ENCODE measurements around the gene PRR23B.
"Not testable (repeated sequence)": the region's sequence is repeated elsewhere in the genome, so short reads cannot be mapped to it uniquely, and the experiment has no call there.

PRR23B gene

GRCh38 chr3:139020868-139021234 lies at the start of gene PRR23B:
Gene PRR23B, minus strand, starts transcription at chr3:139020926. Its CDS starts 265 bp downstream, at chr3:139020661.
- DNase-seq: no peak

DNA sequence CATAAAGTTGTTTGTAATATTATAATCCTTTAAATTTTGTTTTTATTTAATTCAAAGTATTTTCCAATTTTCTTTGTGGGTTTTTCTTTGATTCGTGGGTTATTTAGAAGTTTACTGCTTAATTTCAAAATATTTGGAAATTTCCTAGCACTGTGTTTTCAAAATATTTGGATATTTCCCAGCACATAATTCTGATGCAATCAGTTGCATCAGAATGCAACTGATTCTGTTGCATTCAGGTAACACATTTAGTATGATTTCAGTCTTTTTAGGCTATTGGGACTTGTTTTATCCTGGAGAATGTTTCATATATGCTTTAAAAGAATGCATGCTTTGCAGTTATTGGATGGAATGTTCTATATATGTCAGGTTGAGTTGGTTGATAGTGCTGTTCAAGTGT lies 42.2 kb upstream of the PRR23B start:
- DNase-seq: no peak

DNA sequence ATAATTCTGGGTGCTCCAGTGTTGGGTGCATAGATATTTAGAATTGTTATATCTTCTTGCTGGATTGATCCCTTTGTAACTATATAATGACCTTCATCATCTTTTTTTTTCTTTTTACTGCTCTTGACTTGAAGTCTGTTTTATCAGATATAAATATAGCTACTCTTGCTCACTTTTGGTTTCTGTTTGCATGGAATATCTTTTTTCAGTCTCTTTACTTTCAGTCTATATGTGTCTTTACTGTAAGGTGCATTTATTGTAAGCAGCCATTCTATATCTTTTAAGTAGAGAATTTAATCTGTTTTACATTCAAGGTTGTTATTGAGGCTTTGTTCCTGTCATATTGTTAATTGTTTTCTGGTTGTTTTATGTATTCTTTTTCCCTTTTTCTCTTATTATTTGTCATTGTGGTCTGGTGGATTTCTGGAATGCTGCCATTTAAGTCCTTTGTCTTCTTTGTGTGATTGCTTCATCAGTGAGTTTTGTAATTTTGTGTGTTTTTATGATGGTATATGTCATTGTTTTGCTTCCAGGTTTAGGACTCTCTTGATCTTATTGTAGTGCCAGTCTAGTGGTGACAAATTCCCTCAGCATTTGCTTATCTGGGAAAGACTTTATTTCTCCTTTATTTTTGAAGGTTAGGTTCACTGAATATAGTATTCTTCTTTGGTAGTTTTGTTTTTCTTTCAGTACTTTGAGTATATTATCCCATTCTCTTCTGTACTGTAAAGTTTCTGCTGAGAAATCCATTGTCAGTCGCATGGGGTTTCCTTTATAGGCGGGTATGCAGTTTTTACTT lies 32.3 kb upstream of the PRR23B start:
- DNase-seq: no peak

DNA sequence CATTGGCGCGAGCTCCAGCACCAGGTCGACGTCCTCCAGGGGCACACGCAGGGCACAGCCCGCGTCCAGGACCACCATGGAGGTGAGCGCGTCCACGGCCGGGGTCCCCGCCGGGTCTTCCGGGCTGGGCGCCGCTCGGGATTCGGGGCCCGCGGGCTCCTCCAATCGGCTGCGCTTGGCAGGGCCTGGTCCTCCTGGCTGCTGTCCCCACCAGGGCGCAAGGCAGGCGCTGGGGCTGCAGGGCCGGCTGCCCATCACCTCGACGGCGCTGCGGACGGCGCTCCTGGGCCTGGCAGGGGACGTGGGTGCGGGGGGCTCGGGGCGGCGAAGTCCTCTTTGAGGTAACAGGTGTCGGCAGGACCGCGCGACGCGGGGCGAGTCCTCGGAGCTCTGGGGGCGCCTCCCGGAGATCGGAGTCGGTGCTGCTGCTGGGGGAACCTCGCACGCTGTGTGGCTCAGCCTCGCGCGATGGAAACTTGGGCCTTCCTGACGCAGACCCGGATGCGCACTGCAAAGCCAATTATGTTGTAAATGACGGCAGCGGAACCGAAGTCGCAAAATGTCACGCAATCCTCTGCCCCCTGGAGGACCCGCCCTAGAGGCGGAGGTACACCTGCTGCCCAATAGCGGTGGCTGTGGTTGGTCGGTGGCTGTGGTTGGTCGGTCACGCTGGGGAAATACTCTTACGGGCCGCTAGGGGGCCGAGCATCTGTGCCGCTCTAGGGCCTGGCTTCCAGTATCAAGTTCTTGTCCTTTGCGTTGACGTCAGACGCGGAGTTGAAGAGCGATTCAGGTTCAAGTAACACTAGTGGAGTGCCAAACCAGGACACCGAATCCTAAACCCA lies 23.9 kb upstream of the PRR23B start, which contains the start of gene PRR23C:
TSS of gene PRR23C (minus strand) at position 527 of the 845 bp plus-strand sequence. CDS start at position 255, 272 bp downstream.
- no peak for DNase-seq

DNA sequence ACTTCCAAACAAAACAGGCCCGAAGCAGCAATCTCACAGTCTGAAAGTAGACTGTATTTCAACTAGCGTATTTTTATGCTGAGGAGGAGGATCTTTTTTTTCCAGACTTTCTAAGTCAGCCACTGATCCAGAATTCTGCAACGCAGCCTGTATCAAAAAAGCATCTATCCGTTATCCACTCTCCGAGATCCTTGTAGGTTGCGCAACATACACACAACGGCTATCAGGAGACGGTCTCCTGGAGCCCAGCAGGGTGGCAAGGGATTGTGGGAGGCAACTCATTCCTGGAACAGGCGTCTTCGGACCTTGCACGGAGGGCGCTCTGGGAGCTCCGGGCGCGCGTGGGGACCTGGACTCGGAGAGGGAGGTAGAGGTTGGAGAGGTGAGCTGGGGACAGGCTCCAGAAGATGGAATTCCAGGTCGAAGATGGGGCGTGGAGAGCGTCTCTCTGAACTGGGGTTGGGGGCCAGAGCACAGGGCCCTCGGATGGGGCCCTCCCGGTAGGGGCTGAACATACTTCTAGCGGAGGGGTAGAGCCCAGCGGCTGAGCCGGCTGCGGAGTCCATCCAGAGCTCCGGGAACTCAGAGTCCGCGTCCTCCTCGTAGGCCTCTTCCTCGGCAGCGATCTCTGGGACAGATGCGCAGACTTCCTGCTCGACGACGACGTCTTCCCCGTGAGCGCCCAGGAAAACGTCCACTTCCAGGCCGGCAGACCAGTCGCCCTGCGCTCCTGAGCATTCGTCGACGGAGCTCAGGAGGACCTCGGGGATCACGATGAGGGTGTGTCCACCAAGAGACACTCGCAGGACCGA lies 23.0 kb upstream of the PRR23B start:
- DNase-seq: no peak

- no peak for DNase-seq
Measured at GRCh38 chr3:139037478-139037877, 16.8 kb upstream of the PRR23B start.

DNA sequence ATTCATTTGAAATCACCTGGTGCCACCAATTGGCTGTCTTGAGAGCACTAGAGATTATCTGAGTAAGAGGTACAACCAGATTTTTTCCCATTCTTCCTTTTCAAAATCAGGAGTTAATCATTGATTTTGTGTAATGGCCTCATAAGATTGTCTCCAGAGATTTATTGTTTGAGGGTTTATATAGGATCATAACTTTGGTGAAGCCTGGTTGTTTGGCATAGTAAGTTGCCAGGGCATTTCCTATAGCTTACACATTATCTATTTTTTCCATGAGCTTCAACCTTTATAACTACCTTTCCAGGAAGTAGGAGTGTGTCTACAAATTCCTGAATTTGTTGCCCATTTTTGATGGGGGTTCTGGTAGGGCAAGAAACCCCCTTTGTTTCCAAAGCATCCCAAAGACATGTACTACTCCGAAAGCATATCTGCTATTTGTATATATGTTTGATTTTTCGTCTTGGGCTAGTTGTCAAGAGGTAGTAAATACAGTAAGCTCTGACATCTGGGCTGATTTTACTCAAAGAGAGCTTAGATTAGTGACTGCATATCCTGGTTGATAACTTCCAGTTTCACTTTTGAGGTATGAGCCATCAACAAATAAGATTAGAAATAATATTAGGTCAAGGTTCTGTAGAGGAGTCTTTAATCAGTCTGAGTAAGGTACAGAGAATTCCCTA lies 11.7 kb upstream of the PRR23B start:
- DNase-seq: no peak

DNA sequence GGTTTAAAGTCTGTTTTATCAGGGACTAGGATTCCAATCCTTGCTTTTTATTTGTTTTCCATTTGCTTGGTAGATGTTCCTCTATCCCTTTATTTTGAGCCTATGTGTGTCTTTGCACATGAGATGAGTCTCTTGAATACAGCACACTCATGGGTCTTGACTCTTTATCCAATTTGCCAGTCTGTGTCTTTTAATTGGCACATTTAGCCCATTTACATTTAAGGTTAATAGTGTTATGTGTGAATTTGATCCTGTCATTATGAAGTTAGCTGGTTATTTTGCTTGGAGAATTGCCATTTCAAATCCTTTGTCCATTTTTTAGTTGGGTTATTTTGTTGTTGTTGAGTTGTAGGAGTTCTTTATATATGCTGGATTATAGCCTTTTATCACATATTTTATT lies 9.8 kb upstream of the PRR23B start:
- not testable (repeated sequence) for DNase-seq

DNA sequence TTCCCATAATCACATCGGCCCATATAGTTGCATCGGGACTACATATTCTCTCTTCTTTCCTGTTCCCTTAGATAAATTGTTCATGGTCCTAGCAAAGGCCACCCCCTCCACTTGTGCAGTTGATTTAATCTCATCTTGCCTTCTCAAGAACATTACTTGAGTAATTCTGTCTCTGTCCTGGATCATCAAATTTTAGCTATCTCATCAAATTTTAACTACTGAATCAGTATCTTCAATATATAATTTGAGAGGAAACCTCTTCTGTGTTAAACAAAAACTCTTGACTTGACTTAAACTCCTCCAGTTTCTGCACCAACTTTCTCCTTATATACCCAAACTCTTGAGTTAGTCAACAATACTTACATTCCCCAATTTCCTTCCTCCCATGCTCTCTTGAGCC lies 4.2 kb upstream of the PRR23B start:
- no peak for DNase-seq

DNA sequence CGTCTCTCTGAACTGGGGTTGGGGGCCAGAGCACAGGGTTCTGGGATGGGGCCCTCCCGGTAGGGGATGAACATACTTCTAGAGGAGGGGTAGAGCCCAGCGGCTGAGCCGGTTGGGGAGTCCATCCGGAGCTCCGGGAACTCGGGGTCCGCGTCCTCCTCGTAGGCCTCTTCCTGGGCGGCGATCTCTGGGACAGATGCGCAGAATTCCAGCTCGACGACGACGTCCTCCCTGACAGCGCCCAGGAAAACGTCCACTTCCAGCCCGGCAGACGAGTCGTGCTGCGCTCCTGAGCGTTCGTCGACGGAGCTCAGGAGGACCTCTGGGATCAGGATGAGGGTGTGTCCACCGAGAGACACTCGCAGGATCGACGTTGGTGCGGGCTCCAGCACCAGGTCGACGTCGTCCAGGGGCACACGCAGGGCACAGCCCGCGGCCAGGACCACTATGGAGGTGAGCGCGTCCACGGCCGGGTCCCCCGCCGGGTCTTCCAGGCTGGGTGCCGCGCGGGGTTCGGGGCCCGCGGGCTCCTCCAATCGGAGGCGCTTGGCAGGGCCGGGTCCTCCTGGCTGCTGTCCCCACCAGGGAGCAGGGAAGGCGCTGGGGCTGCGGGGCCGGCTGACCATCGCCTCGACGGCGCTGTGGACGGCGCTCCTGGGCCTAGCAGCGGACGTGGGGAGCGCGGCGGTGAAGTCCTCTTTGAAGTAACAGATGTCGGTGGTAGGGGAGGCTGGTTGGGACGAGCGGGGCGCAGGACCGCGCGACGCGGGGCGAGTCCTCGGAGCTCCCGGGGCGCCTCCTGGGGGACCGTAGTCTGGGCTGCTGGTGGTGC lies 474 bp downstream of the PRR23B start:
- no peak for DNase-seq

GRCh38 chr3:139016430-139017048 lies 4.2 kb downstream of the PRR23B start:
- no peak for DNase-seq

DNA sequence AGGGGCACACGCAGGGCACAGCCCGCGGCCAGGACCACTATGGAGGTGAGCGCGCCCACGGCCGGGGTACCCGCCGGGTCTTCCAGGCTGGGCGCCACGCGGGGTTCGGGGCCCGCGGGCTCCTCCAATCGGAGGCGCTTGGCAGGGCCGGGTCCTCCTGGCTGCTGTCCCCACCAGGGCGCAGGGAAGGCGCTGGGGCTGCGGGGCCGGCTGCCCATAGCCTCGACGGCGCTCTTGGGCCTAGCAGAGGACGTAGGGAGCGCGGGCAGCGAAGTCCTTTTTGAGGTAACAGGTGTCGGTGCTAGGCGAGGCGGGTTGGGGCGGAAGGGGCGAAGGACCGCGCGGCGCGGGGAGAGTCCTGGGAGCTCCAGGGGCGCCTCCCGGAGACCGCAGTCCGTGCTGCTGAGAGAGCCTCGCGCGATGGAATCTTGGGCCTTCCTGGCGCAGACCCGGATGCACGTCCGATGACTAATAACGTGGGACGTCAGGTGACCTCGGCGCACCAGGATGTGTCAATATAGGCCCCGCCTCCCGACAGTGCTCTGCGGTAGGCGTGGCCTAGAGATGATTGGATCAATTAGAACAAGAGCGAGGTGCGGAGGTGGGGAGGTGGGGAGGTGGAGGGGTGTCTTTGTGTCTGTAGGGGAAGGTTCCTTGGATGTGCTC lies 14.5 kb downstream of the PRR23B start, which contains the start of gene PRR23A:
TSS of gene PRR23A (minus strand) at position 218 of the 666 bp plus-strand sequence. CDS start at position 218, 0 bp downstream.
- no peak for DNase-seq

DNA sequence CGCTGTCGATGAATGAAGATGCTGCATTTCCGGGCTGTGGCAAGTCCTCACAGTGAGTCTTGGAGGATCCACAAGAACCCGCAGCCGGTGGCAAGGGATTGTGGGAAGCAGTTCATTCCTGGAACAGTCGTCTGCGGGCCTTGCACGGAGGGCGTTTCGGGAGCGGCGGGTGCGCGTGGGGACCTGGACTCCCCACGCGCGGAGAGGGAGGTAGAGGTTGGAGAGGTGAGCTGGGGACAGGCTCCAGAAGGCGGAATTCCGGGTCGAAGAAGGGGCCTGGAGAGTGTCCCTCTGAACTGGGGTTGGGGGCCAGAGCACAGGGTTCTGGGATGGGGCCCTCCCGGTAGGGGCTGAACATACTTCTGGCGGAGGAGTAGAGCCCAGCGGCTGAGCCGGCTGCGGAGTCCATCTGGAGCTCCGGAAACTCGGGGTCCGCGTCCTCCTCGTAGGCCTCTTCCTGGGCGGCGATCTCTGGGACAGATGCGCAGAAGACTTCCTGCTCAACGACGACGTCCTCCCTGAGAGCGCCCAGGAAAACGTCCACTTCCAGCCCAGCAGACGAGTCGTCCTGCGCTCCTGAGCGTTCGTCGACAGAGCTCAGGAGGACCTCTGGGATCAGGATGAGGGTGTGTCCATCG lies 15.3 kb downstream of the PRR23B start:
- no peak for DNase-seq

- no peak for DNase-seq
Measured at GRCh38 chr3:138995706-138996105, 25.0 kb downstream of the PRR23B start.

GRCh38 chr3:138987181-138987580 lies 33.5 kb downstream of the PRR23B start:
- no peak for DNase-seq

DNA sequence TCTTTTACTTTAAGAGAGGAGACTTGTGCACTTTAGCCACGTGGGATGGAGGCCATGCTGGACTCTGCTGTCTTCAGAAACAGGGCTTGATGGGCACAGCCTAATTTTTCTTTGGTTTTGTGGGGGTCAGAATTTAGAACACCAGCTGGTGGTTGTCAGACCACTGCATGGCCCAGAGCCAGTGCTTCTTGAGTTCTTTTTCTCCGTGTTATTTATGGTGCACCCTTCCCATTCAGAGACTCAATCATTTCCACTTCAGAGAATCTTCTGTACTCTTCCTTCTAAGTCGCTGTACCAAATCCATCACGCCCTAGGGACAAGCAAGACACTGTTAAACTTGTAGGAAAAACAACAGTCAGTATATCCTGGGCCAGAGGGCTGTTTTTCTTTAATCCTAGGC lies 34.8 kb downstream of the PRR23B start:
- no peak for DNase-seq

- DNase-seq: no peak
Measured at GRCh38 chr3:138984816-138985215, 35.9 kb downstream of the PRR23B start.

DNA sequence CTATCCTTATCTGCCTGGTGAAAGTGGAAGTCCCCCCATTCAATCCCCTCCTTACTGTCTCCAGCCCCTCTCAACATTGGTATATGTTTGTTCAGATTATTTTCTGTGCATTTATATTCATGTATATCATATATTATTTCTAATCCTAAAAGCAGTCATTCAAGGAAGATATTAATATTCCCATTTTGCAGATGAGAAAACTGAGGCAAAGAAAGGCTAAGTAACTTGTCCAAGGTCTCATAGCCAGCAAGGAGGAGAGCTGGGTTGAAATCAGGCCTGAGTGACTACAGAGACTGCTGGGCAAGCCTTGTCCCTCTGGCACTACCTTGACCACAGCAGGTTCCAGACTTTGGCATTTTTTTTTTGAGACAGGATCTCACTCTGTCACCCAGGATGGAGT lies 44.7 kb downstream of the PRR23B start:
- no peak for DNase-seq

DNA sequence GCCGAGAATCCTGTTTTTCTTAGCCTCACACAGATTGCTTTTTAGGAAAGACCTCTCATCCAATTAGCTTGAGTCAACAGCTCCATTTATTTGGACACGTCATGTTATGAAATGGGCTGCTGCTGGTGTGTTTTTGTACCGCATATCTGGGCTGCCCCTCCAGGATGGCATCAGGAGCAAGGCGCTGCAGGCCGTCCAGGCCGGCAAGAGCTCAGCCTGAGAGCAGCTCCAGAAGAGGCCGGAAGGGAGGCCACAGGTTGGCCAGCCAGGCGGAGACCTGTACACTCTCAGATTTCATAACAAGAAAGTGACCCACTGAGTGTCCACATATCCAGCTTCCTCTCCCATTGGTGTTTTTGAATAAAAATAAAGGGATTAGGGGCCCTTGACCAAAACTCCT lies 45.4 kb downstream of the PRR23B start:
- DNase-seq: no peak

DNA sequence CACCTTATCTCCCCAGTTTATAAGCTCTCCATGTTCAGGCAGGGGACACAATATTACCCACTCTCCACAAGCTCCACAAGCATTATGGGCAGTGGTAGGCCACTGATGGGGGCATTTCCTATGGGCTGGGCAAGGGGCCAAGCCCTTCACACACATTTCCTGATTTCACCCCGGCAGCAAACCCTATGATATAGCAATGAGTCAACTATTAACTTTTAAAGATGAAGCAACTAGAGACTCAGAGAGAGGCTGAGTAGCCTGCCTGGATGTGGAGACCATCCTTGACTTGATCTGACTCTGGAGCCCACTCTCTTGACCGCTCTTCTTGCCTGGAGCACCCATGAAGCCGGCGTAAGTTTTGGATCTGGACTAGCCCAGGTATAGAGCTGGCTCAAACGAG lies 46.3 kb downstream of the PRR23B start:
- DNase-seq: no peak

Measured in DMS153 (cell line).